Measurements from ENCODE around the gene FRMD8. TPM values are rescaled to one million over a fixed set of nuclear protein-coding genes. Genes with fewer than 3 reads are reported as not detected.
A peak's percentile ranks its signal among the peaks of the same experiment; 100 is the strongest.
"Not testable (repeated sequence)": the region's sequence is repeated elsewhere in the genome, so short reads cannot be mapped to it uniquely, and the experiment has no call there.

Gene FRMD8
- total and polyA plus RNA-seq, 9 of the 15 experiments (the other 6 are each of a cell fraction or from before 2014, with no cell fraction given), result 4.5 to 54.5 (median 15.8) TPM

- peaks cover 25 to 40% of the 10 kb centered on the region in 2 experiments for H3K4me1 ChIP-seq (replicated peaks in 1 of 2; ENCODE audit: control insufficient read depth in 2 of 2, insufficient read depth in 2 of 2, low read length in 2 of 2)
- H3K27me3 ChIP-seq (ENCODE audit: control insufficient read depth in 2 of 2, insufficient read depth in 2 of 2, low read length in 2 of 2); DNase-seq (ENCODE audit: extremely low read depth in 1 of 4, low spot score in 3 of 4); intact Hi-C loops (cut with micrococcal nuclease); H4K20me1 ChIP-seq (replicated peaks; ENCODE audit: control insufficient read depth, insufficient read depth, low read length); H3K9me1 ChIP-seq (ENCODE audit: control insufficient read depth, insufficient read depth, low read length); H3K4me2 ChIP-seq (ENCODE audit: insufficient read depth, low read length); ATAC-seq; in situ Hi-C loops (cut with MboI); CTCF ChIA-PET (ENCODE audit: low intra/inter-chr PET ratio); H3K9ac ChIP-seq (ENCODE audit: insufficient read depth in 1 of 2, low read depth in 2 of 2, low read length in 2 of 2); H3K27ac ChIP-seq (ENCODE audit: extremely low read depth, low read depth, low read length); H3K4me3 ChIP-seq; H3K9me3 ChIP-seq (replicated peaks; ENCODE audit: control insufficient read depth, insufficient read depth, low read depth, low read length); H2AFZ ChIP-seq (ENCODE audit: low read depth, low read length); BruUV-seq (replicated peaks): not testable (repeated sequence)
- POLR2A ChIA-PET, result interaction anchor here (0.6 to 17.3 kb wide), 11 partner anchors 9 to 93 kb away, joined by 3 to 704 read pairs (median 8); partner anchors contain the start of genes MALAT1 and NEAT1
- H3K36me3 ChIP-seq (ENCODE audit: control insufficient read depth, insufficient read depth, low read length), result peaks cover 42% of the 10 kb centered on the region; the same call in 2 of the 3 replicates
- FAIRE-seq, result peak; percentile 75
- 87% methylated on average over 15 of the region's 15 CpGs for WGBS (ENCODE audit: insufficient coverage, low coverage, missing lambda C conversion rate)
- TF ChIP-seq ZNF121 (CRISPR knock-in tag; conservative IDR thresholded peaks at IDR 0.05), result 0 out of 2 replicates have a peak, but pooled peaks have one; percentile 14
- peak; percentile 67 for TF ChIP-seq TFE3 (CRISPR knock-in tag; IDR thresholded peaks at IDR 0.05)
- peaks cover 24% of the 10 kb centered on the region for H3K79me2 ChIP-seq (ENCODE audit: control insufficient read depth, insufficient read depth, low read length)
These were observed 26.7 kb downstream of the FRMD8 start for GRCh38 chr11:65413077-65413664.

All from K562 (cell line).